Peyer's patch (tissue), 4 donors: ENCODE data around the gene ARHGEF7.

ENCODE experiments used
- POLR2A ChIP-seq, 2 donors: fragments of 450-650 bp; IDR thresholded peaks; one replicate each; pipeline ENCODE4 v1.5.1; 2017; ENCODE audit warnings: antibody characterized with exemption in 2 of 2, mild to moderate bottlenecking in 2 of 2, moderate library complexity in 2 of 2
- TF ChIP-seq, protein P1 (sequence below), 6 experiments: fragments of 450-650 bp in 4 of 6; fragments of 200-600 bp in 2 of 6; sonication (generic) in 1 of 6; IDR thresholded peaks; one replicate each; pipeline ENCODE4 v1.5.1; 2017 to 2019; ENCODE audit warnings: antibody characterized with exemption in 6 of 6, mild to moderate bottlenecking in 3 of 6, moderate library complexity in 1 of 6

DNA sequence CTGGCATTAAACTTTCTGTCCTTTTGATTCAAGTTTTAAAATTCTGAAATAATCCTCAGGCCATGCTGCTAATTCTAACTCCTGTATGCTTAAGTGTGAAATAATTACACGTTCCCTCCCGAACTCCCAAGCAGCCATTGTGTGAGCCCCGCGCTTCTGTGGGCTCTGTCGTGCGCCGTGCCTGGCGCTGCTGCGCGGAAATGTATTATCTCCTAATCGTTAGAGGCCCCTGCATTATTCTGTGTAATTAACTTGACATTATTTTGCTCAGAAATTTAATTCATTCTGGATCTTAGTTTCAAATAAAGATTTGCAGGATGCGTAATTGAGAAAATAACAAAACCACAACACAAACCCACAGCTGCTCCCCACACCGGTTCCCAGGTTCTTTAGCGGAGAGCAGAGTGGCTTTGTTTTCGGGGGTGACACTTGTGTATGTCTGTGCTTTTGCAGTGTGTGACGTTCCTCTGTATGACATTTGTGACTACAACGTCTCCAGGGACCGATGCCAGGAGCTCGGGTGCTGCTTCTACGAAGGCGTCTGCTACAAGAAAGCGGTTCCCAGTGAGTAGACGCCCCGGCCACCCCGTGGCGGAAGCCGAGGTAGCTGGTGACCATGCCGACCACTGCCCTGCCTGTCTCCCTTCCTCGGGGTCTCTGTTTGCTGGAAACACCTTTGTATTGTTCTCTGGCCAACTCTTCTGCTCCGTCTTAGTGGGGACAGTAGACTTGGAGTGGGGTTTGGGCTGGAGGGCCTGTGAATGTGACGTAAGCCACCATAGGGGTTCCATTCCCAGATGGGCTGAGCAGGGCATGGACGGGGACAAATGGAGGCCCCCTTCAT lies 212.8 kb downstream of the ARHGEF7 start:
- TF ChIP-seq, protein P1, sequence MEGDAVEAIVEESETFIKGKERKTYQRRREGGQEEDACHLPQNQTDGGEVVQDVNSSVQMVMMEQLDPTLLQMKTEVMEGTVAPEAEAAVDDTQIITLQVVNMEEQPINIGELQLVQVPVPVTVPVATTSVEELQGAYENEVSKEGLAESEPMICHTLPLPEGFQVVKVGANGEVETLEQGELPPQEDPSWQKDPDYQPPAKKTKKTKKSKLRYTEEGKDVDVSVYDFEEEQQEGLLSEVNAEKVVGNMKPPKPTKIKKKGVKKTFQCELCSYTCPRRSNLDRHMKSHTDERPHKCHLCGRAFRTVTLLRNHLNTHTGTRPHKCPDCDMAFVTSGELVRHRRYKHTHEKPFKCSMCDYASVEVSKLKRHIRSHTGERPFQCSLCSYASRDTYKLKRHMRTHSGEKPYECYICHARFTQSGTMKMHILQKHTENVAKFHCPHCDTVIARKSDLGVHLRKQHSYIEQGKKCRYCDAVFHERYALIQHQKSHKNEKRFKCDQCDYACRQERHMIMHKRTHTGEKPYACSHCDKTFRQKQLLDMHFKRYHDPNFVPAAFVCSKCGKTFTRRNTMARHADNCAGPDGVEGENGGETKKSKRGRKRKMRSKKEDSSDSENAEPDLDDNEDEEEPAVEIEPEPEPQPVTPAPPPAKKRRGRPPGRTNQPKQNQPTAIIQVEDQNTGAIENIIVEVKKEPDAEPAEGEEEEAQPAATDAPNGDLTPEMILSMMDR (IDR thresholded peaks at IDR 0.05), result no peak
- no peak for TF ChIP-seq POLR2A (IDR thresholded peaks at IDR 0.05)
